HG03139 (cell line): ENCODE results near the gene RCC2.

Experiments
- ATAC-seq: cut with Tn5 transposase; IDR thresholded peaks from one replicate; pipeline ENCODE4 v1.9.1; 2021; ENCODE audit not compliant: unreplicated experiment

Gene RCC2

GRCh38 chr1:17377325-17377953, 62.0 kb downstream of the RCC2 start:
- ATAC-seq: no peak

GRCh38 chr1:17375651-17376050, 63.8 kb downstream of the RCC2 start:
- ATAC-seq: no peak

- no peak for ATAC-seq
Measured at GRCh38 chr1:17372955-17373354, 66.5 kb downstream of the RCC2 start.

- no peak for ATAC-seq
Measured at GRCh38 chr1:17371896-17372295, 67.6 kb downstream of the RCC2 start, which contains the start of gene PADI6. TSS of gene PADI6 (plus strand) at chr1:17372196. CDS start at chr1:17372246, 50 bp downstream.

- no peak for ATAC-seq
Measured at GRCh38 chr1:17370618-17371017, 68.9 kb downstream of the RCC2 start.

GRCh38 chr1:17369466-17369865, 70.0 kb downstream of the RCC2 start:
- ATAC-seq: no peak

GRCh38 chr1:17365293-17365692, 74.2 kb downstream of the RCC2 start:
- no peak for ATAC-seq

- no peak for ATAC-seq
Measured at GRCh38 chr1:17363771-17364170, 75.7 kb downstream of the RCC2 start.

GRCh38 chr1:17363351-17363750, 76.1 kb downstream of the RCC2 start:
- ATAC-seq: no peak

- ATAC-seq: no peak
Measured at GRCh38 chr1:17361687-17362086, 77.8 kb downstream of the RCC2 start.

GRCh38 chr1:17360272-17360956, 79.1 kb downstream of the RCC2 start:
- ATAC-seq: no peak

GRCh38 chr1:17359808-17360207, 79.7 kb downstream of the RCC2 start:
- ATAC-seq: no peak

GRCh38 chr1:17359031-17359430, 80.4 kb downstream of the RCC2 start:
- no peak for ATAC-seq

GRCh38 chr1:17358557-17358956, 80.9 kb downstream of the RCC2 start:
- ATAC-seq: no peak
